K562 (cell line): Measurements from ENCODE around the gene HAGHL. TPM values are rescaled to one million over a fixed set of nuclear protein-coding genes. Genes with fewer than 3 reads are reported as not detected.

Experiments used
- ATAC-seq: fragments of 200-7000 bp; cut with Tn5 transposase; 3 replicates; pipeline ENCODE4 v1.9.1; 2020; ENCODE audit warnings: moderate library complexity
- BruUV-seq: library from RNA; stranded (reverse); fragments of 400-500 nt; replicated peaks from 2 replicates; lab custom pipeline; 2021; lab: Mats Ljungman, UMichigan
- CTCF ChIA-PET: fragments of 300-600 bp; formaldehyde crosslinking; extraction: SDS; loops from one replicate; lab custom pipeline; 2021; ENCODE audit warnings: low intra/inter-chr PET ratio; lab: Yijun Ruan, JAX
- POLR2A ChIA-PET: fragments of 300-600, 350-650 bp; sonication (Branson Sonifier 250); formaldehyde crosslinking; extraction: SDS; loops from one replicate; lab custom pipeline; 2021; ENCODE audit warnings: antibody characterized with exemption, inconsistent platforms; lab: Yijun Ruan, JAX
- DNase-seq, 4 experiments: peaks; one replicate each; pipeline versions ENCODE4 v3.0.0 to v3.0.0-alpha.2; 2011 to 2018; ENCODE audit warnings: low spot score in 3 of 4, mixed read lengths in 3 of 4; ENCODE audit errors: extremely low read depth in 1 of 4
- FAIRE-seq: peaks from 2 replicates; lab custom pipeline; 2011; peaks lifted over from hg19 to GRCh38; lab: Jason Lieb, UNC
- H2AFZ ChIP-seq: 2 replicates; pipeline ENCODE4 v1.6.0; 2011; ENCODE audit warnings: low read depth, low read length, control low read depth, inconsistent platforms
- H3K27ac ChIP-seq: fragments of 200-600 bp; 3 replicates; pipeline ENCODE4 v1.8.0; 2011; ENCODE audit warnings: low read depth, mild to moderate bottlenecking, control low read depth, inconsistent platforms, low read length, moderate library complexity, mixed read lengths; ENCODE audit errors: extremely low read depth
- H3K27me3 ChIP-seq, 2 experiments: fragments of 300-600 bp in 1 of 2; 2 replicates in 1 of 2; 3 replicates in 1 of 2; pipeline versions ENCODE4 v1.6.0 to v1.8.0; 2011; ENCODE audit warnings: inconsistent platforms in 2 of 2, low read length in 2 of 2, mild to moderate bottlenecking in 1 of 2, mixed read lengths in 1 of 2, moderate library complexity in 1 of 2; ENCODE audit not compliant: control insufficient read depth in 2 of 2, insufficient read depth in 2 of 2
- H3K36me3 ChIP-seq: fragments of 300-600 bp; 3 replicates; pipeline ENCODE4 v1.8.0; 2011; ENCODE audit warnings: mild to moderate bottlenecking, low read length, inconsistent platforms; ENCODE audit not compliant: control insufficient read depth, insufficient read depth
- H3K4me1 ChIP-seq, 2 experiments: fragments of 200-600 bp in 1 of 2; replicated peaks in 1 of 2; 2 replicates in 1 of 2; 3 replicates in 1 of 2; pipeline versions ENCODE4 v1.5.1 to v1.8.0; 2011; ENCODE audit warnings: inconsistent platforms in 2 of 2, low read length in 2 of 2, mild to moderate bottlenecking in 1 of 2, mixed read lengths in 1 of 2, moderate library complexity in 1 of 2; ENCODE audit not compliant: control insufficient read depth in 2 of 2, insufficient read depth in 2 of 2
- H3K4me2 ChIP-seq: 2 replicates; pipeline ENCODE4 v1.6.1; 2011; ENCODE audit warnings: low read length, control low read depth, inconsistent platforms, mixed read lengths; ENCODE audit not compliant: insufficient read depth
- H3K4me3 ChIP-seq: fragments of 200-600 bp; sonication (generic), shearing (Covaris generic); 2 replicates; pipeline ENCODE4 v1.5.1; 2016; ENCODE audit warnings: control low read depth, inconsistent platforms
- H3K79me2 ChIP-seq: fragments of 200-600 bp; 3 replicates; pipeline ENCODE4 v1.8.0; 2011; ENCODE audit warnings: low read length, inconsistent platforms; ENCODE audit not compliant: control insufficient read depth, insufficient read depth
- H3K9ac ChIP-seq, 2 experiments: 2 replicates each; pipeline versions ENCODE4 v1.6.0 to v1.6.1; 2011; ENCODE audit warnings: low read depth in 2 of 2, low read length in 2 of 2, control low read depth in 1 of 2, inconsistent platforms in 1 of 2, mild to moderate bottlenecking in 1 of 2, mixed read lengths in 1 of 2; ENCODE audit not compliant: insufficient read depth in 1 of 2
- H3K9me1 ChIP-seq: one replicate; pipeline ENCODE4 v1.6.0; 2011; ENCODE audit warnings: inconsistent platforms, mild to moderate bottlenecking, low read length, moderate library complexity; ENCODE audit not compliant: control insufficient read depth, insufficient read depth
- H3K9me3 ChIP-seq: replicated peaks from 2 replicates; pipeline ENCODE4 v1.5.1; 2011; ENCODE audit warnings: low read depth, low read length, inconsistent platforms; ENCODE audit not compliant: control insufficient read depth, insufficient read depth
- H4K20me1 ChIP-seq: replicated peaks from 2 replicates; pipeline ENCODE4 v1.6.1; 2011; ENCODE audit warnings: low read length, inconsistent platforms, mixed read lengths; ENCODE audit not compliant: control insufficient read depth, insufficient read depth
- BCOR ChIP-seq: fragments of 450-650 bp; IDR thresholded peaks from 2 replicates; pipeline ENCODE4 v1.6.1; 2016
- DDX20 ChIP-seq: fragments of 450-650 bp; IDR thresholded peaks from 2 replicates; pipeline ENCODE4 v1.6.1; 2016; ENCODE audit warnings: missing genetic modification characterization, low read depth, mild to moderate bottlenecking, missing compliant biosample characterization, moderate library complexity
- MEF2A ChIP-seq: IDR thresholded peaks from 2 replicates; pipeline ENCODE4 v1.6.1; 2011; ENCODE audit warnings: low read depth, mild to moderate bottlenecking, low read length, moderate library complexity; ENCODE audit not compliant: control insufficient read depth
- PCBP1 ChIP-seq: fragments of 200-400 bp; formaldehyde crosslinking; IDR thresholded peaks from 2 replicates; pipeline ENCODE4 v1.6.1; 2018; ENCODE audit warnings: mild to moderate bottlenecking, low read depth, low read length; ENCODE audit not compliant: poor library complexity, severe bottlenecking
- ZNF507 ChIP-seq: conservative IDR thresholded peaks from 2 replicates; pipeline ENCODE4 v1.6.1; 2017; ENCODE audit warnings: missing genetic modification characterization, missing compliant biosample characterization
- WGBS: fragments of 100-300 bp; shearing (Covaris generic); methylation state at CpG from one replicate; pipeline ENCODE4 v1.1.6; 2016; ENCODE audit warnings: low coverage, mixed read lengths; ENCODE audit not compliant: insufficient coverage; ENCODE audit errors: missing lambda C conversion rate; 5-methylcytosine and 5-hydroxymethylcytosine counted together
- in situ Hi-C: fragments of 300-500 bp; cut with MboI; formaldehyde crosslinking; loops from 4 replicates; pipeline ENCODE4 v1.15.0; 2018; ENCODE audit warnings: inconsistent platforms, mixed read lengths
- intact Hi-C: fragments of 100-400 bp; cut with micrococcal nuclease; formaldehyde crosslinking; loops from 2 replicates; pipeline ENCODE4 v1.14.2; 2022
- polyA plus RNA-seq, 8 experiments: library from polyadenylated mRNA; depleted of rRNA in 4 of 8; stranded (reverse) in 5 of 8; unstranded in 3 of 8; fragments of >200 nt; fragmentation: Nextera tagmentation in 2 of 8; fragmentation: Illumina TruSeq in 1 of 8; extraction: Ambion mirVana in 2 of 8; extraction: Trizol in 1 of 8; gene quantifications; 2 replicates each; pipeline versions ENCODE4 v1.2.1 to v1.2.3, GENCODE V29; 2011 to 2014; ENCODE audit warnings: inconsistent platforms in 1 of 8, missing spikeins in 1 of 8
- total RNA-seq, 7 experiments: library from RNA; depleted of rRNA in 6 of 7; stranded (reverse); fragments of >200 nt in 6 of 7; fragmentation: Illumina TruSeq in 2 of 7; extraction: Trizol in 2 of 7; gene quantifications; 2 replicates each; pipeline versions ENCODE4 v1.2.1 to v1.2.3, GENCODE V29; 2011 to 2021; ENCODE audit warnings: low replicate concordance in 1 of 7

Gene HAGHL
- total and polyA plus RNA-seq, 9 of the 15 experiments (the other 6 are each of a cell fraction or from before 2014, with no cell fraction given): 0.31 to 83.4 (median 20.7) TPM

DNA sequence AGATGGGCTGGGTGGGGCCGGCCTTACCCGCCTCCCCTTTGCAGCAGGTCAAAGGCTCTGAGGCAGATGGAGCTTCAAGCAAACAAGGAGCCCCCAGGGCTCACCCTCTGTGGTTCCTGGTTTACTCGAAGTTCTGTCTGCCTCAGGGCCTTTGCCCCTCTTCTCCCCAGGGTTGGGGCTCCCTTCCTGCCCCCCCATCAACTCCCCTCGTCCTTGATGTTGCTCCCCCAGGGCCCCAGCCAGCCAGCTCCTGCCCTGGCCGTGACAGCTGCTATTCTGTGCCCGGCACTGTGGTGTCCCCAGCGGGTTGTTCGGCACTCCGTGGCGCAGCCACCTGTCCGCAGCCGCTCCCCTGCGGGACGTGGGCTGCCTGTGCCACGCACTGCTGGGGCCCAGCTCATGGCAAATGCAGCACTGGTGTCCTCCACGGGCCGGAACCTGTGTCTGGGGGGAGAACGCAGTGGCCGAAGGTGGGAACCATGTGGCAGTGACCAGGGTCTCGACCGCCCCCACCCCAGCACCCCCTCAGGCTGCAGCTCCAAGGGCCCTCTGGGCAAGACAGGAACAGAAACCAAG is 16.3 kb upstream of the HAGHL start:
- no peak for ATAC-seq
- Histone ChIP-seq H3K9ac (peak overlapping the region in 1 of 2 experiments; percentile 61; a peak in 2 of 4 replicates), H3K4me1 (peaks cover 0 to 65% of the 10 kb centered on the region in 2 experiments; a peak in 3 of 5 replicates), H3K79me2 (no peaks in the 10 kb centered on the region; the same call in 2 of the 3 replicates), H3K9me3 (no peaks in the 10 kb centered on the region), H4K20me1 (peaks cover 20% of the 10 kb centered on the region; the same call in 1 of the 2 replicates), H2AFZ (no peak overlapping the region), H3K4me3 (no peak overlapping the region), H3K27me3 (peaks cover 0 to 17% of the 10 kb centered on the region in 2 experiments; a peak in 2 of 5 replicates), H3K4me2 (no peak overlapping the region), H3K36me3 (no peaks in the 10 kb centered on the region), H3K9me1 (no peaks in the 10 kb centered on the region), H3K27ac (no peak overlapping the region)
- no peak for DNase-seq
- POLR2A ChIA-PET: interaction anchor here (1.0 to 1.4 kb wide), 2 partner anchors 11 to 15 kb away, joined by 5 to 6 read pairs; partner anchors contain the start of gene ANTKMT
- intact Hi-C loops: loop anchor here (1.0 to 5.0 kb wide), 2 partner anchors 75 to 97 kb away; no protein-coding TSS in a partner anchor
- 28% methylated on average over 20 of the region's 21 CpGs for WGBS
- CTCF ChIA-PET: interaction anchor here (2.5 to 4.5 kb wide), 3 partner anchors 74 to 392 kb away, joined by 12 to 73 read pairs (median 17); no protein-coding TSS in a partner anchor
- no peak for FAIRE-seq
- BruUV-seq: no TSS peak
- TF ChIP-seq PCBP1 (peak; percentile 21), ZNF507 (tag) (no peak), MEF2A (no peak), BCOR (no peak), DDX20 (tag) (no peak)
- in situ Hi-C loops: loop anchor here (5.0 to 10.0 kb wide), 2 partner anchors 77 to 344 kb away; partner anchors contain the start of genes CHTF18 and RPUSD1
